ENCODE measurements around the gene EBP. TPM values are rescaled to one million over a fixed set of nuclear protein-coding genes. Genes with fewer than 3 reads are reported as not detected.

Gene EBP
- 158 and 159 TPM in 2 replicates for total RNA-seq (2014; rRNA removed; shearing (Covaris generic))

- Histone ChIP-seq H3K4me3 (ENCODE audit: insufficient read depth, low read depth, low read length) (peak within 1 kb of the TSS; percentile 54), H3K36me3 (replicated peaks; ENCODE audit: control insufficient read depth, insufficient read depth, low read length) (peaks cover 5% of the 10 kb centered on the region), H3K27me3 (ENCODE audit: control insufficient read depth, insufficient read depth, low read length) (no peaks in the 10 kb centered on the region)
- peak; percentile 91 for DNase-seq
These were observed at the start of gene EBP for GRCh38 chrX:48521353-48522243. Gene EBP, plus strand, starts transcription at chrX:48521808. Its CDS starts 1,964 bp downstream, at chrX:48523772.

DNA sequence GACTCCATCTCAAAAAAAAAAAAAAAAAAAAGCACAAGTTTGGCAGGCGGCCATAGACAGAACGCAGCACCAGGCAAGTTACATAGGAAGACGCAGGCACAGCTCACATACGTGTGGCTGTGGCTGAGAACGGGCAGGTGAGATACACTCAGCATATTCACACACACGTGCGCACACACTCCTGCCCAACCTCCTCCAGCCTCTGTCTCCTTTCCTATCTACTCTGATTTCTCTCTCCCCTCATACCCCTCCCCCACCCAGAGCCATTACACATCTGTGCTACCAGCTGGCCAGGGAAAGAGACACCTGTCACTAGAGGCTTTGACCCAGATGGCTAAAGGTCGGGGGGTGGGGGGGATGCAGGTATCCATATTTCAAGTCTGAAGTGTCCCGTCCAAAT is 49.4 kb upstream of the EBP start:
- H3K27me3 ChIP-seq (ENCODE audit: control insufficient read depth, insufficient read depth, low read length), result no peaks in the 10 kb centered on the region
- H3K4me3 ChIP-seq (ENCODE audit: insufficient read depth, low read depth, low read length), result no peak overlapping the region
- no peaks in the 10 kb centered on the region for H3K36me3 ChIP-seq (replicated peaks; ENCODE audit: control insufficient read depth, insufficient read depth, low read length)
- DNase-seq, result no peak

DNA sequence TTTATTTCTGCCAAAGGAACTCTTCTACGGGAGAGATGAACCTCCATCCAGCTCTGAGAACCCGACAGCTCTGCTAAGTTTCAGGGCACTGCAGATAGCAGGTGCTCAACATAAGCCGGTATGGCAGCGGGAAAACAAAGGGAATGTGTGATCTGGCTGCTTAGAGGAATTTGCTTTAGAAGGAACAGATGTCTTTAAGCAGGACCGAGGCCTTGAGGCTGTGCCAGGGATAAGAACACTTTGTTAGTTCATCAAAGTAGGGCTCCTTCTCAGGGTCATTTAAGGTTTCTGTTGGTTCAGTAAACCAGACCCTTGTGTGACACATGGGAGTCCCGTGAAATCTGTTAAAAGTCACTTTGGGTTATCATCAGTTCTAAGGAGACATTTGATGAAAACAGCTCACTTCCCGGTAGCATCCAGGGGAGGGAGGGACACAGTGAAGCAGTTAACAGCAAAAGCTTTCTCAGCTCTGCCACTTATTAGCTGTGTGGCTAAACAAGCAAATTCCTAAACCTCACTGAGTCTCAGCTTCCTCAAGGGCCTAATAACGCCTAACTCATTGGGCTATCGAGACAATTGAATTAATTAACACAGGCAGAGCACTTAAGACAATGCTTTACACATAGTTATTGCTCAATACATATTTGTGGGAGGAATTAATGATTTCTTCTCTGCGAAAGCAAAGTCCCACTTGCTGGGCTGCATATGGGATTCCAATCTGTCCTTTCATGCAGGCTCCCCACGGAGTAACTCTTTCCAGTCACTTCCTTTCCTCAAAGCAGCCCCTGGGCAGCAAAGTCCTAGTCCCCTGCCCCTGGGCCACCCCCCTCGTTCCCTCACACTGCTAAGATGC is 48.5 kb upstream of the EBP start:
- peak; percentile 66 for DNase-seq
- no peak overlapping the region for H3K4me3 ChIP-seq (ENCODE audit: insufficient read depth, low read depth, low read length)
- H3K27me3 ChIP-seq (ENCODE audit: control insufficient read depth, insufficient read depth, low read length), result no peaks in the 10 kb centered on the region
- no peaks in the 10 kb centered on the region for H3K36me3 ChIP-seq (replicated peaks; ENCODE audit: control insufficient read depth, insufficient read depth, low read length)

GRCh38 chrX:48473704-48473990 is 48.0 kb upstream of the EBP start:
- Histone ChIP-seq H3K4me3 (ENCODE audit: insufficient read depth, low read depth, low read length) (no peak overlapping the region), H3K27me3 (ENCODE audit: control insufficient read depth, insufficient read depth, low read length) (no peaks in the 10 kb centered on the region), H3K36me3 (replicated peaks; ENCODE audit: control insufficient read depth, insufficient read depth, low read length) (no peaks in the 10 kb centered on the region)
- no peak for DNase-seq

DNA sequence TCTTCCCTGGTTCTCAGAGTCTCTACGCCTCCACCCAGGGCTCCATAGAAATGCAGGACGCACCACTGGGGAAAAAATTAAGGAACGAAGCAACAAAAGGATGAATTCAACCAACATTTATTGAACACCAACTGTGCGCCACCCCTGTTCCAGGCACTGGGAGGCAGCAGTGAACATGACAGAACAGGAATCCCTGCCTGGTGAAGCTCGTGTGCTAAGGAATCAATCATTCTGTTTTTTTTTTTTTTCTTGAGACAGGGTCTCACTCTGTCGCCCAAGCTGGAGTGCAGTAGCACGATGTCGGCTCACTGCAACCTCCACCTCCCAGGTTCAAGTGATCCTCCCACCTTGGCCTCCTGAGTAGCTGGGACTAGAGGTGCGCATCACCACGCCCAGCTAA is 47.5 kb upstream of the EBP start:
- H3K27me3 ChIP-seq (ENCODE audit: control insufficient read depth, insufficient read depth, low read length), result no peaks in the 10 kb centered on the region
- H3K36me3 ChIP-seq (replicated peaks; ENCODE audit: control insufficient read depth, insufficient read depth, low read length), result peaks cover 2% of the 10 kb centered on the region; the same call in 1 of the 2 replicates
- H3K4me3 ChIP-seq (ENCODE audit: insufficient read depth, low read depth, low read length), result no peak overlapping the region
- no peak for DNase-seq

DNA sequence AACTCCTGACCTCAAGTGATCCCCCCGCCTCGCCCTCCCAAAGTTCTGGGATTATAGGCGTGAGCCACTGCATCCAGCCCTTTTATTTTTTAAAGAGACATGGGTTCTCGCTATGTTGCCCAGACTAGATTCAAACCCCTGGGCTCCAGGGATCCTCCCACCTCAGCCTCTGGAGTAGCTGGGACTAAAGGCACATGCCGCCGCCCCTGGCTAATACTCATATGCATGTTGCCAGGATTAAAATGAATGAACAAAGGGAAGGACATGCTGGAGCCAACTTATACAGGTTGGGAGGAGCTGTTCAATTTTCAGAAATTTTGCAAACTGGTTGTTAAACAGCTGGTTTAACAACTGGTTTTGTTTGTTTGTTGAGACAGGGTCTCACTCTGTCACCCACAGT is 47.0 kb upstream of the EBP start:
- no peak overlapping the region for H3K4me3 ChIP-seq (ENCODE audit: insufficient read depth, low read depth, low read length)

DNA sequence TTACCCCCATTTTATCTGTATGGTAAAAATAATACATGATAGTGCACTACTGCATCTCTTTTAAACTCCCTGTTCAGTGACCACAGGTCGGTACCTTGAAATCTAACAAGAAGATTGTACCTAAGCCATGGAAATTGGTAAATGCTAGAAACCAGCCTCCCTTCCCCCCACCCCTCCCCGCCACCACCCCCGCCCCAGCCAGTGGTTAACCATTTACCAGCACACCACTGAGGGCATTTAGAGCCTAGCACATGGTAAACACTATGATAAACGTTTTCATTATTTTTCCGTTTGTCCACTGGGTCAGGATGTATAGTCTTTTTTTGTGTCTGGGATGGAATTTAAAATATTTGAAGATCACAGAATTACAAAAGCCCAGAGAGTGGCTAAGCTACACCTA is 46.3 kb upstream of the EBP start:
- H3K27me3 ChIP-seq (ENCODE audit: control insufficient read depth, insufficient read depth, low read length), result no peaks in the 10 kb centered on the region

More for the DNA sequence above, 47.0 kb upstream of the EBP start:
- H3K36me3 ChIP-seq (replicated peaks; ENCODE audit: control insufficient read depth, insufficient read depth, low read length), result peaks cover 2% of the 10 kb centered on the region; the same call in 1 of the 2 replicates
- no peak for DNase-seq
- H3K27me3 ChIP-seq (ENCODE audit: control insufficient read depth, insufficient read depth, low read length), result no peaks in the 10 kb centered on the region

GRCh38 chrX:48475774-48476577 is 45.6 kb upstream of the EBP start, which contains the start of gene FTSJ1:
Gene FTSJ1, plus strand, starts transcription at chrX:48476199. Its CDS starts 1,849 bp downstream, at chrX:48478048.
- H3K36me3 ChIP-seq (replicated peaks; ENCODE audit: control insufficient read depth, insufficient read depth, low read length), result peaks cover 4% of the 10 kb centered on the region; the same call in 1 of the 2 replicates
- H3K27me3 ChIP-seq (ENCODE audit: control insufficient read depth, insufficient read depth, low read length), result no peaks in the 10 kb centered on the region
- peak within 1 kb of the TSS; percentile 72 for H3K4me3 ChIP-seq (ENCODE audit: insufficient read depth, low read depth, low read length)
- peak; percentile 85 for DNase-seq

More for the DNA sequence above, 46.3 kb upstream of the EBP start:
- Histone ChIP-seq H3K4me3 (ENCODE audit: insufficient read depth, low read depth, low read length) (peak overlapping the region; percentile 72), H3K36me3 (replicated peaks; ENCODE audit: control insufficient read depth, insufficient read depth, low read length) (peaks cover 2% of the 10 kb centered on the region; the same call in 1 of the 2 replicates)
- DNase-seq, result no peak

DNA sequence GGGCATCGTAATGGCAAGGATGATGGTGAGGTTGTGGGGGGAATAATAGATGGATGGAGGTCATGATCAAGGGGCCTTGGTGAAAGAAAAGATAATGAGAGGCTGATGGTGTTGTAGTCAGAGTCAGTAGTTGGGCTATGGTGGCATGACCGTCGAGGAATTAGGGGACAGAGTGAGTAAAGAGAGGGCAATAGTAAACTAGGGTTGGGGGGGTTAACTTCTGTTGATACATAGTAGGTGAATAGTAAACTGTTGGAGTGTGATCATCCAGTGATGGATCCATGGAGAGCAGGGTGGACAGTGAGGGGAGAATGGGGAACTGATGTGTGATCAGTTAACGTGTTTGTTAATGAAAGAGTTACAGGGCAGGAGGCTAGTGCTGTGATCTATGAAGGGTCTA is 44.7 kb upstream of the EBP start:
- H3K27me3 ChIP-seq (ENCODE audit: control insufficient read depth, insufficient read depth, low read length), result no peaks in the 10 kb centered on the region
- DNase-seq, result no peak
- peak overlapping the region; percentile 72 for H3K4me3 ChIP-seq (ENCODE audit: insufficient read depth, low read depth, low read length)
- peaks cover 8% of the 10 kb centered on the region for H3K36me3 ChIP-seq (replicated peaks; ENCODE audit: control insufficient read depth, insufficient read depth, low read length)

- Histone ChIP-seq H3K36me3 (replicated peaks; ENCODE audit: control insufficient read depth, insufficient read depth, low read length) (peaks cover 9% of the 10 kb centered on the region), H3K27me3 (ENCODE audit: control insufficient read depth, insufficient read depth, low read length) (no peaks in the 10 kb centered on the region), H3K4me3 (ENCODE audit: insufficient read depth, low read depth, low read length) (no peak overlapping the region)
- no peak for DNase-seq
These were observed 43.5 kb upstream of the EBP start for GRCh38 chrX:48477960-48478755.

GRCh38 chrX:48478806-48479205 is 42.8 kb upstream of the EBP start:
- H3K27me3 ChIP-seq (ENCODE audit: control insufficient read depth, insufficient read depth, low read length), result no peaks in the 10 kb centered on the region
- no peak for DNase-seq
- H3K36me3 ChIP-seq (replicated peaks; ENCODE audit: control insufficient read depth, insufficient read depth, low read length), result peaks cover 9% of the 10 kb centered on the region
- H3K4me3 ChIP-seq (ENCODE audit: insufficient read depth, low read depth, low read length), result no peak overlapping the region

DNA sequence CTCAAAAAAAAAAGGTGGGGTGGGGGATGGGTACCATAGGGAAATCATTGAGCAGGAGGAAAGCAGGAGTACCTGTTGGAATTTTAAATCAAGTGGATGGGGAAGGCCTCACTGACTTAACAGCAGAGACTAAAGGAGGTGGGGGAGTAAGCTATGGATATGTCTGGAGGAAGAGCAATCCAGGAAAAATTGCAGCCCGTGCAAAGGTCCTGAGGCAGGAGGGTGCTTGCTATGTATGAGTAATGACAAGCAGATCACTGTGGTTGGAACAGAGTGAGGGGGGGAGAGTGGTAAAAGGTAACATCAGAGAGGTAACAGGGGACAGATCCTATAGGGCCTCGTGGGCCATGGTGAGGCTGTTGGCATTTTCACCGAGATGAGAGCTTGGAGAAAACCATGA is 41.5 kb upstream of the EBP start:
- Histone ChIP-seq H3K4me3 (ENCODE audit: insufficient read depth, low read depth, low read length) (no peak overlapping the region), H3K36me3 (replicated peaks; ENCODE audit: control insufficient read depth, insufficient read depth, low read length) (peaks cover 9% of the 10 kb centered on the region), H3K27me3 (ENCODE audit: control insufficient read depth, insufficient read depth, low read length) (no peaks in the 10 kb centered on the region)
- no peak for DNase-seq

DNA sequence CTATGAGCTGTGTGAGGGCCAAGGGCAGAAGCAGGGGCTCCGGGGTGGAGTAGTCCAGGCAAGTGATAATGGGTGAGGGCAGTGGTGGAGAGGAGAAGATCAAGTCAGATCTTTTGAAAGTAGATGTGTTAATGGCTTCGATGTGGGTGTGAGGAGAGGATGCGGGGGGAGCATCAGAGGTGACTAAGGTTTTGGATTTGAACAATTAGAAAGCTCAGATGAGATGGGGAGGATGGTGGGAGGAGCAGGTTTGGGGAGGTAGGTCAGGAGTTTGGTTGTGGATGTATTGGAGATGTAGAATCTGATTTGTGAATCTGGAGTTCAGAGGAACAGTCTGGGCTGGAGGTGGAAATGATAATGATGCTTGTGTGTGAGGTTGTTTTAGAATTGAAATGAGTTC is 41.0 kb upstream of the EBP start:
- Histone ChIP-seq H3K4me3 (ENCODE audit: insufficient read depth, low read depth, low read length) (no peak overlapping the region), H3K36me3 (replicated peaks; ENCODE audit: control insufficient read depth, insufficient read depth, low read length) (peaks cover 9% of the 10 kb centered on the region), H3K27me3 (ENCODE audit: control insufficient read depth, insufficient read depth, low read length) (no peaks in the 10 kb centered on the region)
- no peak for DNase-seq

All from H7 (cell line).